Measurements from ENCODE around the gene PNPLA7. TPM values are rescaled to one million over a fixed set of nuclear protein-coding genes. Genes with fewer than 3 reads are reported as not detected.

The PNPLA7 gene
- total RNA-seq, 3 donors from 2014 or later (not counting 1 experiment from before 2014, with no cell fraction given), result 4.3 to 6.4 (median 4.9) TPM

- no peak for ATAC-seq
- no peaks in the 10 kb centered on the region for H3K9me3 ChIP-seq (ENCODE audit: control insufficient read depth, insufficient read depth, low read length)
- WGBS (ENCODE audit: insufficient coverage), result 96% methylated on average over 22 of the region's 22 CpGs
- Mint-ChIP-seq H3K4me3 (no peak overlapping the region), H3K27ac (no peak overlapping the region), H3K36me3 (no peaks in the 10 kb centered on the region), H3K4me1 (peaks cover 9 to 10% of the 10 kb centered on the region in 2 donors), H3K9me3 (no peaks in the 10 kb centered on the region), H3K27me3 (ENCODE audit: low read depth in 2 of 2) (no peaks in the 10 kb centered on the region)
- DNase-seq, result no peak
- H3K4me3 ChIP-seq (ENCODE audit: low read length), result no peak overlapping the region
- no peak for TF ChIP-seq CTCF (IDR thresholded peaks at IDR 0.05)
- peaks cover 18% of the 10 kb centered on the region for H3K4me1 ChIP-seq (ENCODE audit: control insufficient read depth, insufficient read depth, low read length)
- no peaks in the 10 kb centered on the region for H3K27me3 ChIP-seq (ENCODE audit: control insufficient read depth, insufficient read depth, low read length)
- intact Hi-C loops (cut with micrococcal nuclease), result no loop called here
- peaks cover 14% of the 10 kb centered on the region for H3K36me3 ChIP-seq (ENCODE audit: control insufficient read depth, insufficient read depth, low read length)
- H3K27ac ChIP-seq (ENCODE audit: low read length), result no peak overlapping the region
Measured at GRCh38 chr9:137581361-137582285, 31.4 kb upstream of the PNPLA7 start.

- Histone ChIP-seq H3K4me3 (ENCODE audit: low read length) (no peak overlapping the region), H3K9me3 (ENCODE audit: control insufficient read depth, insufficient read depth, low read length) (no peaks in the 10 kb centered on the region), H3K4me1 (ENCODE audit: control insufficient read depth, insufficient read depth, low read length) (peaks cover 23% of the 10 kb centered on the region), H3K27ac (ENCODE audit: low read length) (no peak overlapping the region), H3K27me3 (ENCODE audit: control insufficient read depth, insufficient read depth, low read length) (no peaks in the 10 kb centered on the region), H3K36me3 (ENCODE audit: control insufficient read depth, insufficient read depth, low read length) (peaks cover 13% of the 10 kb centered on the region)
- intact Hi-C loops (cut with micrococcal nuclease), result no loop called here
- no peak for DNase-seq
- Mint-ChIP-seq H3K9me3 (no peaks in the 10 kb centered on the region), H3K27me3 (ENCODE audit: low read depth in 2 of 2) (no peaks in the 10 kb centered on the region), H3K27ac (no peak overlapping the region), H3K4me3 (no peak overlapping the region), H3K4me1 (peaks cover 11 to 16% of the 10 kb centered on the region in 2 donors), H3K36me3 (no peaks in the 10 kb centered on the region)
- no peak for TF ChIP-seq CTCF (IDR thresholded peaks at IDR 0.05)
- no peak for ATAC-seq
- 100% methylated on average over 4 of the region's 4 CpGs for WGBS (ENCODE audit: insufficient coverage)
Measured at GRCh38 chr9:137580954-137581322, 30.7 kb upstream of the PNPLA7 start.

- no peaks in the 10 kb centered on the region for H3K9me3 Mint-ChIP-seq
- no peaks in the 10 kb centered on the region for H3K36me3 Mint-ChIP-seq
- no peak for ATAC-seq
- no peak overlapping the region for H3K4me3 Mint-ChIP-seq
- WGBS (ENCODE audit: insufficient coverage), result 74% methylated on average over 23 of the region's 23 CpGs
- H3K27me3 Mint-ChIP-seq (ENCODE audit: low read depth in 2 of 2), result no peaks in the 10 kb centered on the region
- intact Hi-C loops (cut with micrococcal nuclease), result no loop called here
- no peaks in the 10 kb centered on the region for H3K27me3 ChIP-seq (ENCODE audit: control insufficient read depth, insufficient read depth, low read length)
- no peaks in the 10 kb centered on the region for H3K9me3 ChIP-seq (ENCODE audit: control insufficient read depth, insufficient read depth, low read length)
- no peak overlapping the region for H3K27ac ChIP-seq (ENCODE audit: low read length)
- TF ChIP-seq CTCF (IDR thresholded peaks at IDR 0.05), result no peak
- H3K36me3 ChIP-seq (ENCODE audit: control insufficient read depth, insufficient read depth, low read length), result peaks cover 13% of the 10 kb centered on the region
- peaks cover 23% of the 10 kb centered on the region for H3K4me1 ChIP-seq (ENCODE audit: control insufficient read depth, insufficient read depth, low read length)
- DNase-seq, result no peak
- H3K4me3 ChIP-seq (ENCODE audit: low read length), result no peak overlapping the region
- H3K27ac Mint-ChIP-seq, result no peak overlapping the region
- peaks cover 17 to 22% of the 10 kb centered on the region in 2 donors for H3K4me1 Mint-ChIP-seq
Measured at GRCh38 chr9:137580209-137580953, 30.2 kb upstream of the PNPLA7 start.
